Epithelial cell of esophagus (primary cell): Measurements from ENCODE around the gene MTSS2.

Experiments
- DNase-seq: peaks from one replicate; pipeline ENCODE4 v3.0.0; 2010; ENCODE audit warnings: low read depth
- H3K4me3 ChIP-seq: 2 replicates; pipeline ENCODE4 v1.5.1; 2011; ENCODE audit warnings: mild to moderate bottlenecking, low read length, control low read depth
- CTCF ChIP-seq: IDR thresholded peaks from 2 replicates; pipeline ENCODE4 v1.5.1; 2011; ENCODE audit warnings: low read depth, mild to moderate bottlenecking, low read length, control low read depth, inconsistent platforms; ENCODE audit not compliant: insufficient read depth; ENCODE audit errors: missing control alignments

MTSS2 gene

GRCh38 chr16:70665113-70665694 is 20.6 kb downstream of the MTSS2 start:
- DNase-seq: no peak
- TF ChIP-seq CTCF: no peak
- no peak overlapping the region for H3K4me3 ChIP-seq

- TF ChIP-seq CTCF: no peak
- DNase-seq: no peak
- no peak overlapping the region for H3K4me3 ChIP-seq
These were observed 21.3 kb downstream of the MTSS2 start for GRCh38 chr16:70664325-70665112.

GRCh38 chr16:70663524-70664324 is 22.1 kb downstream of the MTSS2 start:
- H3K4me3 ChIP-seq: no peak overlapping the region
- DNase-seq: no peak
- no peak for TF ChIP-seq CTCF

- no peak for DNase-seq
- no peak overlapping the region for H3K4me3 ChIP-seq
- no peak for TF ChIP-seq CTCF
These were observed 22.8 kb downstream of the MTSS2 start for GRCh38 chr16:70662991-70663523.

GRCh38 chr16:70661918-70662641 is 23.8 kb downstream of the MTSS2 start:
- no peak overlapping the region for H3K4me3 ChIP-seq
- no peak for DNase-seq
- no peak for TF ChIP-seq CTCF

- no peak for TF ChIP-seq CTCF
These were observed 24.3 kb downstream of the MTSS2 start for GRCh38 chr16:70661534-70661917.

More at GRCh38 chr16:70661534-70661917, 24.3 kb downstream of the MTSS2 start:
- no peak overlapping the region for H3K4me3 ChIP-seq
- DNase-seq: no peak
